NCI-H2029 (cell line): ENCODE results near the gene CHRNG.
A peak's percentile ranks its signal among the peaks of the same experiment; 100 is the strongest.
"Not testable (repeated sequence)": the region's sequence is repeated elsewhere in the genome, so short reads cannot be mapped to it uniquely, and the experiment has no call there.

ENCODE experiments used
- DNase-seq: peaks from one replicate; lab custom pipeline; 2025; lab: John Stamatoyannopoulos, UW

The CHRNG gene

GRCh38 chr2:232543928-232544631 is 4.6 kb downstream of the CHRNG start:
- no peak for DNase-seq

- DNase-seq: no peak
These were observed 5.2 kb downstream of the CHRNG start for GRCh38 chr2:232544674-232545073.

DNA sequence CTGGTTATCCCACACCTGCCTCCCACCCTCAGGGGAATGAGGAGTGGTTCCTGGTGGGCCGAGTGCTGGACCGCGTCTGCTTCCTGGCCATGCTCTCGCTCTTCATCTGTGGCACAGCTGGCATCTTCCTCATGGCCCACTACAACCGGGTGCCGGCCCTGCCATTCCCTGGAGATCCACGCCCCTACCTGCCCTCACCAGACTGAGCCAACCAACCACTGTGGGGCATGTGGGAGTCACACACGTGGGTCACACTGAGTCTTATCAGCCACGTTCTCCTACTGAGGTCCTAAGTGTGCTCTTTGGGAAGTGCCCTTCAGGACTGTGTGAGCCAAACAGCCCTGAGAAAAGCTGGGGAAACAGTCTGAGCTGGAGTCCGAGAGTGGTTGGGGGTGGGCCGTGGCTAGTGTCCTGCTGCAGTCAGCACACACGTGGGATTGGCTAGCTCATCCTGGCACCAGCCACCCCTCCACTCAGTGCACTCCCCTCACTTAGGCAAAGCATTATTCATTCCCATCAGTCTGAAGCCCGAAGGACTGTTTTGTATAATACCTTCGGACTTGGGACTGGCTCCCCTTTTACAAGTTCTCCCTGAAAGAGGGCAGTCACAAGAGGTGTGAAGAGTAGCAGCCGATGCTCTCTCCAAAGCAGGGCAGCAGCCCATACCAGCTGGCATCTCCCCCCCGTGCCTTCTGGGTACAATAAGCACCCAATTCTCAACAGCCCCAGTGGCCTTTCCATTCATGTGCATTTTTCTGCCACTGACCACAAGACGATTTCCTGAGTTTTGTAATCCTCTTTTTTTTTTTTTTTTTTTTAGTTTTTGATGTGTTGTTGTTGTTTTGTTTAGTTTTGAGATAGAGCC is 6.3 kb downstream of the CHRNG start:
- no peak for DNase-seq

GRCh38 chr2:232547991-232548390 is 8.5 kb downstream of the CHRNG start:
- no peak for DNase-seq

GRCh38 chr2:232549655-232550353 is 10.3 kb downstream of the CHRNG start:
- no peak for DNase-seq

DNA sequence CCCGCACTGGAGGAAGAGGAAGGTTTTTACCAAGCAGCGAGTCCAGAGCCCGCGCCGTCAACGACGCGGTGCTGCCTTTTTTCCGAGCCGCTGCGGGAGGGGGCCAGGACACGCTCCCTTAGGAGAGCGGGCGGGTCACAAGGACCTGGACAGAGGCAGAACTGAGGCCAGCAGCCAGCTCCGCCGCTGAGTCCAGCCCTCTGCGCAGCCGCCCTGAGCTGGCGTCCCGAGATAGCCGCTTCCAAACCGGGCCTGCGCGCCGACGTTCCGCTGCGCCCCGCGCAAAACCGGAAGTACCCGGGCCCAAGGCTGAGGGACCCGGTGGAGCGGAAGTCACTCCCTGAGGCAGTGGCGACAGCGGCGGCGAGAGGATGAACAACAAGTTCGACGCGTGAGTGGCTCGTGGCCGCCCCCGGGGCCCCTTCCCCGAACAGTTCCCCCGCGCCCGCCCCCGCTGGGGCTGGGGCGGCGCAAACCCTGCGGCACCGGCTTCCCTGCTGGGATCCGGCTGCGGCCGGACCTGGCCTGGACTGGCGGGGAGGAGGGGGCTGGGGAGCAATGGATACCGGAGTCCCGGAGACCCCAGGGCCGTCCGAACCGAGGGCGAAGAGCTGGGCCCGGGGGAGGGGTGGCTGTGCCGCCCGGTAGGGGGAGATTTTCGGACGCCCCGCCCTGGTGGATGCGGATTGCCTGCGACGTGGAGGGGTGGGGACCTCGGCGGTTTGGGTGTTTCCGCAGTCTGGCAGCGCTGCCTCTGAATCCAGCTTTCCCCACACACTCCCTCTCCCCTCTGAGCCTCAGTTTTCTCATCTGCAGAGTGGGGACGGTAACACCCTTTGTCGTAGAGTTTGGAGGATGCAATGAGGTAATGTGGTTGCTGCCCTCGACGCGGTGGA is 11.1 kb downstream of the CHRNG start, which contains the start of the genes EIF4E2 and TIGD1:
TSS of gene EIF4E2 (plus strand) at position 336 of the 896 bp plus-strand sequence. CDS start at position 372, 36 bp downstream.
TSS of gene TIGD1 (minus strand) at position 204 of the 896 bp plus-strand sequence. CDS start 675 bp downstream, outside the sequence.
- DNase-seq: peak; percentile 89

DNA sequence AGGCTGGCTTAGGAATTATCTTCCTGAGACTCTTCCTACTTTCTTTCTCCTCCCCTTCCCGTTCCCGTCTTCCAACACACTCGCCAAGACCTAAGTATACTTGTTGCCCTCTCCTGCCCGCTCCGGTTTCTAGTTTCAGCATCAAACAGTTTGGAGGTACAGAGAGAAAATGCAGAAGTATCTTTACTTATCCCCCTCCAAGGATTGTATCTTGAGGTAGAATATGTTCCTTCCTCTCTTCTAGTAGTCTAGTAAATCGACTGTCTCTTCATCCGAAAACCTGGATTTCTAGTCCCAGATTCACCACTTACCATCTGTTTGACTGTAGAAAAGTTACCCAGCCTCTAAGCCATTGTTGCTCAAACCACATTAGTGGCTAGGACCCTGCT is 11.8 kb downstream of the CHRNG start:
- DNase-seq: no peak

GRCh38 chr2:232551776-232552175 is 12.3 kb downstream of the CHRNG start:
- DNase-seq: no peak

DNA sequence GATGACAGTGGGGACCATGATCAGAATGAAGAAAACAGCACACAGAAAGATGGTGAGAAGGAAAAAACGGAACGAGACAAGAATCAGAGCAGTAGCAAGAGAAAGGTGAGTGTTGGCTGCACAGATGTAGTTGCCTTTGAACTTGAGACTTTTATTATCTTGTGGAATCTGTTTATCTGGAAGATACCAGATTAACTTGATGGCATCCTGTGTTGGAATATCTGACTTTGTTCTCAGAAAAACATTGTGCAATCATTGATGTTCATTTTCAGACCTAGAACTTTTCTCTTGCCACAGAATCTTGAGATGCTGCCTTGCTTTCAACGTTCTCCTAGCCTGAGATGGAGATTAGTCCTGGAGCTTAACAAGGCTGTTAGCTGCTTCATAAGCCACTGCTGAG is 16.9 kb downstream of the CHRNG start:
- DNase-seq: no peak

- DNase-seq: no peak
These were observed 23.1 kb downstream of the CHRNG start for GRCh38 chr2:232562515-232563151.

- DNase-seq: no peak
These were observed 24.1 kb downstream of the CHRNG start for GRCh38 chr2:232563580-232563979.

- DNase-seq: no peak
These were observed 28.2 kb downstream of the CHRNG start for GRCh38 chr2:232567721-232568120.

- DNase-seq: no peak
These were observed 28.7 kb downstream of the CHRNG start for GRCh38 chr2:232568161-232568560.

DNA sequence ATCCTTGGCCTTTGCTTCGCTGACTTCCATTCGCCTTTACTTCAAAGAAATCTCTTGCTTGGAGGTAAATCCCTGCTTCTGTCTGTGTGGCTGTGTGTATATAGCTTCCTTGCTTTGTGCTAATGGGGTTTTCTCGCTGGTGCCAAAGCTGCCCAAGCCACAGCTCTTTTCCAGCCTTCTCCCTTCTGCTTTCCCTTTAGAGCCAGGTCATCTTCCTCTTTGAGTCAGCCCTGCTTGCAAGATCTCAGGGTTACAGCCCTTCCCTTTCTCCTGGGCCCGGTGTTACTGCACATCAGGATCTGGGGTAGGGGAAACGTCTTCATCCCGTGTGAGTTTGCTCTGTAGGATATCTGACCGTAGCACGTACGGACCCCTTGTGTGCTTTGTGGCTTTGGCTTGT is 30.0 kb downstream of the CHRNG start:
- no peak for DNase-seq

DNA sequence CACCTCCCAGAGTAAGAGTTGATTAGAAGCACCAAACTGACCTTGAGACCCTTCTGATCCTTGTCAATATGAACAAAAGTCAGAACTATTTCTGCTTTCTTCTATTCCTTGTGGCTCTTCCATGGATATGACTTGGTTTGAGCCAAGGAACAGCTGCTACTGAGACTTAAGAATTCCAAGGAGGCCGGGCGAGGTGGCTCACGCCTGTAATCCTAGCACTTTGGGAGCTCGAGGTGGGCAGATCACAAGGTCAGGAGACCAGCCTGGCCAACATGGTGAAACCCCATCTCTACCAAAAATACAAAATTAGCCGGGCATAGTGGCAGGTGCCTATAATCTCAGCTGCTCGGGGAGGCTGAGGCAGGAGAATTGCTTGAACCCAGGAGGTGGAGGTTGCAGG is 31.0 kb downstream of the CHRNG start:
- not testable (repeated sequence) for DNase-seq

DNA sequence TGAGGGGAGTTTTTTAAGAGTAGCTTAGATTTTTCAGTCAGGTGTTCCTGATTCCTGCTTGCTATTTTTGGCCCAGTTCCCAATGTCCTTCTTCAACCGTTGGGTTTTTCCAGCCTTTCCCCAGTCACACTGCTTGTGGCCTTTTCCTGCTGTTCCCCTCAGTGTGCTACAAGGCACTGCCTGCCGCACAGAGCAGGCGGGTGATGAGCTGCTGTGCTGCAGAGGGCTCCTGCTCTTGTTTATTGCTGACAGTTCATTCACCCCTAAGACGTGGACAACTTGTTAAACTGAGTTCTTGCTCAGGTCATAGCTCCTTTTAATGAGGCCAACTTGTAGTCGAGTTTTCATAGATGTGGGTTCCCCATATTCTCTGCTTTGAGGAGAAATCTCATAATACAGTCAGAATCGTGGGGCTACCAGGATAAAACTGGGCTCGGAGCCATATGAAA is 31.6 kb downstream of the CHRNG start:
- DNase-seq: no peak

DNA sequence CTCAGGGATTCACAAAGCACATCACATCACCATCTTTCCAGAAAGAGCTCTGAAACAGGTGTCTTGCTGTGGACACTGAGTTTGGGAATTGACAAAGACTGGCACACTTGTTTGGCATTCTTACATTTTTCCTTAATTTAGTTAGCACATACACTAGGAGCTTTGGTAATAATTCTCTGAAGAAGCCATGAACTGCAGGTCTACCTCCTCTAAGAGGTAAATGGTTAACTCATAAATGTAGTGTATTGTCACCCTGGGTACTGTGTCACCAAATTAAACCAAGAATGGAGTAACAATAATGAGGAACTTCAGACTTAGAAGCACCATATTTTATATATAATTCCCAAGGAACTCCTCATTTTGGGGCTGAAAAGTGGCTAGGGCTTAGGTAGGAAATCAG is 33.5 kb downstream of the CHRNG start:
- DNase-seq: no peak

GRCh38 chr2:232573771-232574435 is 34.4 kb downstream of the CHRNG start:
- no peak for DNase-seq

DNA sequence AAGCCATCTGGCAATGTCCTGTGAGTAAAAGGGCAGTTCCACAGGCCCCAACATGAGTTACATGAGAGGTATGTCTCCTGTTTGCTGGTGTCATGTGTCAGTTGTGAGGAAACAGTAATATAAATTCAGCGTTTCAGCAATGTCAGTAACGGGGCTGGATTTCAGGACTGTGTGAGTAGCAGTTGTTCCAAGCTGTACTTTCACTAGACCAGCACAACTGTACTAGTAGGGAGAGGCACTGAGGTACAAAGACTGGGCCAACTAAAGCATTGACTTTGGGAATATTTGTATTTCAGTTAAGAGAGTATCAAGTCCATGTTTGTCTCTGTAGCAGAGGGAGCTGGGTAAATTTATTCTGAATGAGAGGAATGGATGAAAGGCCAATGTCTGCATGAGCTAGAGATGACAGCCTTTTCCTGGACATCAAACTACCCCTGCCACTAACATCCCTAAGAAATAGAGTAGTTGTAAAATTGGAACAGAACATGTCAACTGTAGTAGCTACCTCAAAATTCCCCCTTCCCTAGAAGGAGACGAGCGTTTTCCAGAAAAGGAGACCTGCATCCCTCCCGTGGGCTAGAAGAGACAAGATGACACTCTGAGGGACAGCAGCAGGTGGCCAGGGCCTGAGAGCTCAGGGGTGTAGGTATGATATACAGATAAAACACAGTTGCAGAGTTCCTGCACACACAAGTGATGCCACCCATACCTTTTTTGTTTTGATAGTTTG is 35.3 kb downstream of the CHRNG start:
- no peak for DNase-seq

- no peak for DNase-seq
These were observed 35.9 kb downstream of the CHRNG start for GRCh38 chr2:232575404-232575746.
